ENCODE data around the gene CTRL.

CTRL gene

GRCh38 chr16:67946966-67947558, 15.4 kb upstream of the CTRL start:
- no peak for TF ChIP-seq EP300 (IDR thresholded peaks at IDR 0.05; ENCODE audit: borderline replicate concordance)
- TF ChIP-seq YY1 (IDR thresholded peaks at IDR 0.05; ENCODE audit: low read depth): no peak
- TF ChIP-seq REST (IDR thresholded peaks at IDR 0.05; ENCODE audit: low read depth): no peak
- TF ChIP-seq USF1 (IDR thresholded peaks at IDR 0.05): no peak
- TF ChIP-seq ZBTB7A (IDR thresholded peaks at IDR 0.05; ENCODE audit: low read depth): no peak
- TF ChIP-seq RAD21 (IDR thresholded peaks at IDR 0.05; ENCODE audit: low read depth): no peak

- TF ChIP-seq FOXM1 (IDR thresholded peaks at IDR 0.05; ENCODE audit: borderline replicate concordance, low read depth) (no peak), MAX (IDR thresholded peaks at IDR 0.05) (no peak), EP300 (IDR thresholded peaks at IDR 0.05; ENCODE audit: borderline replicate concordance) (no peak), TAF1 (IDR thresholded peaks at IDR 0.05; ENCODE audit: low read depth) (no peak), YY1 (IDR thresholded peaks at IDR 0.05; ENCODE audit: low read depth) (no peak), EGR1 (IDR thresholded peaks at IDR 0.05) (no peak), USF1 (IDR thresholded peaks at IDR 0.05) (no peak), REST (IDR thresholded peaks at IDR 0.05; ENCODE audit: low read depth) (no peak), TCF12 (IDR thresholded peaks at IDR 0.05; ENCODE audit: low read depth) (no peak)
These were observed 14.5 kb upstream of the CTRL start for GRCh38 chr16:67946128-67946569.

- no peak for TF ChIP-seq YY1 (IDR thresholded peaks at IDR 0.05; ENCODE audit: low read depth)
- no peak for TF ChIP-seq FOXM1 (IDR thresholded peaks at IDR 0.05; ENCODE audit: borderline replicate concordance, low read depth)
- no peak for TF ChIP-seq EGR1 (IDR thresholded peaks at IDR 0.05)
- TF ChIP-seq CREB1 (IDR thresholded peaks at IDR 0.05; ENCODE audit: low read depth): no peak
- no peak for TF ChIP-seq TEAD4 (IDR thresholded peaks at IDR 0.05)
- TF ChIP-seq NFIC (IDR thresholded peaks at IDR 0.05): no peak
- no peak for TF ChIP-seq TCF12 (IDR thresholded peaks at IDR 0.05; ENCODE audit: low read depth)
- no peak for TF ChIP-seq ZBTB7A (IDR thresholded peaks at IDR 0.05; ENCODE audit: low read depth)
- no peak for TF ChIP-seq EP300 (IDR thresholded peaks at IDR 0.05; ENCODE audit: borderline replicate concordance)
- no peak for TF ChIP-seq MAX (IDR thresholded peaks at IDR 0.05)
- TF ChIP-seq CEBPB (IDR thresholded peaks at IDR 0.05): no peak
- TF ChIP-seq REST (IDR thresholded peaks at IDR 0.05; ENCODE audit: low read depth): no peak
These were observed 13.8 kb upstream of the CTRL start for GRCh38 chr16:67945392-67945933.

GRCh38 chr16:67944690-67945391, 13.2 kb upstream of the CTRL start:
- TF ChIP-seq TEAD4 (IDR thresholded peaks at IDR 0.05) (no peak), CEBPB (IDR thresholded peaks at IDR 0.05) (no peak), CREB1 (IDR thresholded peaks at IDR 0.05; ENCODE audit: low read depth) (no peak), ZBTB7A (IDR thresholded peaks at IDR 0.05; ENCODE audit: low read depth) (no peak), NFIC (IDR thresholded peaks at IDR 0.05) (no peak), TCF12 (IDR thresholded peaks at IDR 0.05; ENCODE audit: low read depth) (no peak), RAD21 (IDR thresholded peaks at IDR 0.05; ENCODE audit: low read depth) (no peak), USF1 (IDR thresholded peaks at IDR 0.05) (no peak)
